GM12865 (cell line): Measurements from ENCODE around the gene PLS3.

ENCODE experiments used
- DNase-seq: peaks from one replicate; pipeline ENCODE4 v3.0.0; 2010; ENCODE audit warnings: low read depth
- H3K4me3 ChIP-seq: 2 replicates; pipeline ENCODE4 v1.5.1; 2011; ENCODE audit warnings: mild to moderate bottlenecking, low read depth, low read length, control low read depth
- TF ChIP-seq, protein P1 (sequence below): IDR thresholded peaks from 2 replicates; pipeline ENCODE4 v1.5.1; 2011; ENCODE audit warnings: low read length, control low read depth, low read depth, inconsistent platforms; ENCODE audit not compliant: insufficient read depth; ENCODE audit errors: missing control alignments

PLS3 gene

DNA sequence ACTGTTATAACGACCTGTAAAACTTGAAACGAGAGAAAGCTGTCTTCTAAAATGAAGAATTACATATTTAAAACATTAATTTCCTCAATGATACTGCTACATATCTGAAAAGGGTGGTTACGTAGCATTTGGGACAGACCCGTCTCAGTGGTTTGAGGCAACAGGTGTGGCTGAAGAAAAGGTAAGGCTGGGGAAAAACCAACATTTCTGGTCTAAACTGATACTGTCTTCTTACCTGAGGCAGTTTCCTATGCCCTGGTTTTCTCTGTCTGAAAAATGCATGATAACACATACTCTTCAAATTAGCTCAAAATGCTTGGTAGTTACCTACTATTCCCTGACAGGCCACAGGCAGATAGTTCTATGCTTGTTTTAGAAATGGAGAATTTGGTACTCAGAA lies 30.4 kb downstream of the PLS3 start:
- DNase-seq, result no peak
- H3K4me3 ChIP-seq, result no peak overlapping the region
- TF ChIP-seq, protein P1, sequence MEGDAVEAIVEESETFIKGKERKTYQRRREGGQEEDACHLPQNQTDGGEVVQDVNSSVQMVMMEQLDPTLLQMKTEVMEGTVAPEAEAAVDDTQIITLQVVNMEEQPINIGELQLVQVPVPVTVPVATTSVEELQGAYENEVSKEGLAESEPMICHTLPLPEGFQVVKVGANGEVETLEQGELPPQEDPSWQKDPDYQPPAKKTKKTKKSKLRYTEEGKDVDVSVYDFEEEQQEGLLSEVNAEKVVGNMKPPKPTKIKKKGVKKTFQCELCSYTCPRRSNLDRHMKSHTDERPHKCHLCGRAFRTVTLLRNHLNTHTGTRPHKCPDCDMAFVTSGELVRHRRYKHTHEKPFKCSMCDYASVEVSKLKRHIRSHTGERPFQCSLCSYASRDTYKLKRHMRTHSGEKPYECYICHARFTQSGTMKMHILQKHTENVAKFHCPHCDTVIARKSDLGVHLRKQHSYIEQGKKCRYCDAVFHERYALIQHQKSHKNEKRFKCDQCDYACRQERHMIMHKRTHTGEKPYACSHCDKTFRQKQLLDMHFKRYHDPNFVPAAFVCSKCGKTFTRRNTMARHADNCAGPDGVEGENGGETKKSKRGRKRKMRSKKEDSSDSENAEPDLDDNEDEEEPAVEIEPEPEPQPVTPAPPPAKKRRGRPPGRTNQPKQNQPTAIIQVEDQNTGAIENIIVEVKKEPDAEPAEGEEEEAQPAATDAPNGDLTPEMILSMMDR, result no peak

DNA sequence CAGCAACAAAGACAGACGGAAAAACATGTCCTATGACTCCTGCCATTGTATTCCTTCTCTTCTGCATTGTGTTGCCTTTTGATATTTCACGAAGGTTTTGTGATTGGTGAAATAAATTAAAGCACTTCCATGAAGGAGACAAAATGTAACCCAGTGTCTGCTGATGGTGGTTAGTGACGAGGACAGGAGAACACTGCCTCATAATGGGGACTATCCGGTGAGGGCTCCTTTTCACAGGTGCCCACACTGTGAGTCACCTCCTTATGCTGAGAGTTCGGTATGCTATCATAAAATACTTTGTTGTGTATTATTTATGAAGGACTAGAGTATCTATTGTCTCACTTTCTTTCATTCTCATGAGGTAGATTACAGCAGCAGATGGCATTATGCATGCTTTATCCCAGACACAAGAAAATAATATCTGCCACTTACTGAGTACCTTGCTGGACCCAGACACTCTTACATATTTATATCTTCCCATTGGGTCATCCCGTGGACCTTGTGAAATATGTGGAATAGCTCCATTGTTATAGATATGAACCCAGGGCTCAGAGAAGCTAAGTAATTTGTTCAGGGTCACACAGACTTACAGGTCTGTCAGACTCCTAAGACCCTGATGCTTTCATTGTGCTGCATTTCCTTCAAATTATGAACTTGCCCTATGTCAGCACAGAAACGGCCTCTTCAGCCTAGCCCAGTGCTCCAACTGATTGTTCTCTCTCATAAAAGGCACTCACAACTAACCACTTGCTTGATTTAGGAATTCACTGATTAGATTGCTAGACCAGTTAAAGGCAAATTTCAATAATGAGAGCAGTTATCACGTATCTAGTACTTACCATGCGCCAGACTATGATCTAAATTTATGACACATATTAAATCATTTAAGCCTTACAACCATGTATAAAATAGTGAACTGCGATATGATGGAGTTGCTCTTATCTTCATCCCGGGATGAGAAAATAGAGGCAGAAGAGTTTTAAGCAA lies 31.2 kb downstream of the PLS3 start:
- no peak for DNase-seq
- H3K4me3 ChIP-seq, result no peak overlapping the region
- TF ChIP-seq, protein P1, result no peak

DNA sequence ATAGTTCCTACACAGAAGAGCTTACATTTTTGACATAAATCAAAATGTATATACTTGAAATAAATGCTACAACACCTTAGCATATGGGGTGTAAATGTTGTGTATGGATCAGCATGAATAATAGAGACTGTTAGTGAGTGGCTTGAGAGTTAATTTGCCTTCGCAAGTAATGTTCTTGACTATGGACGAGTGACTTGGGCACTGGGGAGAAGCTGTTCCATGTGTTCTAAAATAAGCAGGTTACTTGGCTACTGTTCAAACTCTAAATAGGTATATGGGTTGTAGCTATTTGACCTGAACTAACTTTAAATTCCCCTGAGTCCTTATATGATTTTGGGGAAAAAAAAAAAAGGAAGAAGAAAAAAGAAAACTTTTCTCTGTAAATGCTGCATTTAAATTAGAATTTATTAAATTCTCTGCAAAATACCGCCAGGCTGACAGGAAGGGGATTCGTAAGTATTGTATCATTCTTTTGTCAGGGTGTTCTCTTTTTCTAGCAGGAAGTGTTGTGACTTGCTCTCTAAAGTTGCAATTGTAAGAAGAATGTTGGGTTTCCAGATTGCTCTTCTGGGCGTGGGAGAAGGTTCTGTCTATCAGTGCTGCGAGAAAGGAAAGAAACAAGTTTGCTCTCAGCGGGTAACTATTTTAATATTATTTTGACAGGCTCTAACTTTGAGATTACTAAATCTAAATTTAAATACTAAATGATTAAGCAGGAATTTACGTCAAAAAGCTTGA lies 32.2 kb downstream of the PLS3 start:
- TF ChIP-seq, protein P1, result no peak
- H3K4me3 ChIP-seq, result peak overlapping the region; percentile 6; the same call in 1 of the 2 replicates
- DNase-seq, result no peak

DNA sequence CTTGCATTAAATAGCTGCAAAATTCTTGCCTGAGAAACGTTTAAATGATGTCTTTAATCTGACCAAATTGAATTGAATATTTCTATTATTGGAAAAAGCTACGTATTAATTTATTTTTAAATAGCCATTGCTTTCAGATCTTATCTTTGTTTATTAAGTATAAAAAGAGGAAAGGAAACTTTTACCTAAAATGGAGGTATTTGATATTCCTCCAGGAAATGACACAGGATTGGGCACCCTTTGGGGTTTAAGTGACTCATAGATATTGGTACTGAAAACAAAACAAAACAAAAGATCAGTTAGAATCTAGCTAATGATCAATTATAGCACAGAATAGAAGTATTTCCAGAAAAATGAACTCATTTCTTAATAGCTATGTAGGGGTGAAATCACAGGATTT lies 34.1 kb downstream of the PLS3 start:
- H3K4me3 ChIP-seq, result no peak overlapping the region
- TF ChIP-seq, protein P1, result no peak
- DNase-seq, result no peak

DNA sequence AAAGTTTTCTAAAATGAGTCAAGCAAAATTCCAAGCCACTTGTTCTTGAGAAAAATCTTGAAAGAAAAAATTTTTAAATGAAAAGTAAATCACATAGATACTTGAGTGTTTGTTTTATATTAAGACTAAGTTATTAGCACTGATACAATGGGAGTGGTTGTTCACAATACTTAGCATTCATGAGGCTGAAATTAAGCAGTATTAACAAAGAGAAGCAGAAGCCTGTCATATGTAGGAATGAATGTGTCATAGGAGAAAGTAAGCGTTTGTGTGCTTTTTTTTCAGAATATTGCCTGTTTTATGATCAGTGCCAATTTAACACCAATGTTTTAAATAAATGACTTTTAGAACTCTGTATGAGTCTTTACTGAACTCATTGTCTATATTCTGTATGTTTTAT lies 37.6 kb downstream of the PLS3 start:
- H3K4me3 ChIP-seq, result no peak overlapping the region
- TF ChIP-seq, protein P1, result no peak
- no peak for DNase-seq

DNA sequence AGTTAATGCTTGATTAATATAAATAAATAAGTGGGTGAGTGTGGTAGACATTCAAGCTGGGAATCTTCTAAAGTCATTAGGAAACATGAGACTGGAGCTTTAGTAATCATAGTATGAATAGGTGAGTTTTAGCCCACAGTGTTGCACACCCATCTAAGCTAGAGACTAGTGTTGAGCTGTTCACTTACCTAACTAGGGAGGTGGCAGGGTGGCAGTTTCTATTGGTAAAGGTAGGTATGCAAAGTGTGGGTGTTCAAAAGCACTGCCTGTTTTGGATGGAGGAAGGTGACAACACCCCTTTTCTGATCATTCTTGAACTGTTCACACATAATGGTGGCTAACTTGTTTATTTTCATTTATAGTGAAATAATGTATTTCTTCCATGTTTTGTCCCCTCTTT lies 41.3 kb downstream of the PLS3 start:
- TF ChIP-seq, protein P1, result no peak
- no peak for DNase-seq
- no peak overlapping the region for H3K4me3 ChIP-seq
